Amniotic epithelial cell (primary cell): Measurements from ENCODE around the gene RERE.

Experiments
- DNase-seq: peaks from one replicate; pipeline ENCODE4 v3.0.0-alpha.2; 2010; ENCODE audit warnings: low read depth

Gene RERE

DNA sequence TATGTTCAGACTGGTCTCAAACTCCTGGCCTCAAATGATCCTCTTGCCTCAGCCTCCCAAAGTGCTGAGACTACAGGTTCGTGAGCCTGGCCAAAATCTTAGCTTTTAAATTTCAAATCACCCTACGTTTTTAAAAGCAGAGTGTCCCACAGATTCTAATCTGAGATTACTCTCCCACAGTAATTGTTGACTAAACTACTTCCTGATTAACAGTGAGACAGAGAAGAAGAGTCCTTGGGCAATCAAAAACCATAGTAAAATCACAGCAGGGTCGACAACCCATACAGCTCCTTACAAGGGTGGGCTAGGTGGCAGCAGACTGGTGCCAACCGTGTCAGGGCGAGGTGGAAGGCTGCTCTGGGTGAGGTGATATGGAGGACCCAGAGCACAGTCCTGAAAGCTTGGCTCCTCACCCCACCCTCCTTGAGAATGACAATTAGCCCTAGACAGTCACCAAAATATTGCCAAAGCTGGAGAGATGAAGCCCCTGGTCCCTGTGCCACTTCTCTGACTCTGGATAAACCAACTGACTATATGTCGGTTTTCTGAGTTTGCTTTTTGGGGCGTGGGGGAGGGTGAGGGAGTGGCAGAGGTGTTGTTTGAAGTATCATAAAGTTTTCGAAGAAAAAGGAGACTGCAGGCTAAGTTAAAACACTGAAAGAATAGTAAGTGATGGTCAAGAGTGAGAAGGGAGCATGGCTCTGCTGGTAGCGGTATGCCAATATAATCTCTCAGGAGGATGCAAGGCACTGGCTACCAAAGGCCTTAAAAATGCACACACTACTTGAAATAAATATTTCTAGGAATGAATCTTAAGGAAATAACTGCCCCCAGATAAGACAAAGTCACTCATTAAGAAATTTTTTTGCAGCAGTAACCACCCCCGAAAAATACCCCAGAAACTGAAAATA is 412.7 kb downstream of the RERE start:
- DNase-seq = no peak

DNA sequence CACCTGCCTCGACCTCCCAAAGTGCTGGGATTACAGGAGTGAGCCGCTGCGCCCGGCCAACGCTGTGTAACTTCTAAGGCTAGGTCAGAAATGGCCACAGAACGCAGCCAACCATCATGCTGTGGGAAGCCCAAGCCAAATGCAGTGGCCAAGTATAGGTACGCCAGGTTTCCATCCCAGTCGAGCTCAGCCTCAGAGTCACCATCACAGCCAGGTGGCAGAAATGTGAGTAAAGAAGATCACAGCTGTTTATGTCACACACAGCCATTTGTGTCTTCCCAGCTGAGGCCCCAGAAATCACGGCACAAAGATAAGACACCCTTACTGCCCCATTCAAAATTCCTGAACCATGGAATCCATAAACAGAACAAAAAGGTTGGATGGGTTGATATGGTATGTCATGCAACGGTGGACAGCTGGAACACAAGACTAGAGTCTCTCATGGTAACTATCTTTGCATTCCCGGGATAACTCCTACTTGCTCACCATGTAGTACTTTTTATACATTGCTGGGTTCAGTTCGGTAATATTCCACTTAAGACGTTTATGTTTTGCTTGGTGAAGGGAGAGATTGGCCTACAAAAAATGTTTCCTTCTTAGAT is 415.2 kb downstream of the RERE start:
- no peak for DNase-seq

DNA sequence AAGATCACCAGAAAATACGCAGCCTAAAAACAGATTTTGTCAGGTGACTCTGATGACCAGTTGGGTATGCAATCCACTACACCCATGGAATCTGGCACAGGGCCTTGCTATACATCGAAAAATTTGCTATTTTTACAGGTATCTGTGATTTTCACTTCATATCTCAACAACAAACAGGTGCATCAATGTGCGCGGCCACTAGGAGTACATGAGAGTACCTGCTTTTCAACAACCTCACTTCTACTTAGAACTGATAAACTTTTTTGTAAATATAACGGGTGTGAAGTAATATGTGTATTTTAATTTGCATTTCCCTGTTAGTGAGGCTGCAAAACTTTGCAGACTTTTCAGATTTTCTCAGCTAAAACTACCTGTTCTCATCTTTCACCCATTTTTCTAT is 418.8 kb downstream of the RERE start:
- DNase-seq = no peak

DNA sequence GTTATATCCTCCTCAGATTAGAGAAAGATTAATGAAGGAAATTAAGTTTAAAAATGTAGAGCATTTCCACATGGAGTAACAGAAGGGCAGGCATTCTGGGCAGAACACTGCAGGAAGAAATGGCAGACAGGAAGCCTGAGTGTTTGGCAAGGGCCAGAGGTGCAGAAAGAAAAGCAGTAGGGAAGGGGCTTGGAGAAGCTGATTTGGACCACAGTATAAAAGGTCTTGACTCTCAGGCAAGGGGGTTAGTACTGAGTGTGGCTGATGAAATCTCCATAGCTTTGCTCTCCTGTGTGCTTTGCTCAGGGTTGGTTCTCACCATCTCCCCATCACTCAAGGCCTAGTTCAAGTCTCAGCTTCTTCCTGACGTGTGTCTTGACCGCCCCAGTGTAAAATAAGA is 419.4 kb downstream of the RERE start:
- DNase-seq = no peak

DNA sequence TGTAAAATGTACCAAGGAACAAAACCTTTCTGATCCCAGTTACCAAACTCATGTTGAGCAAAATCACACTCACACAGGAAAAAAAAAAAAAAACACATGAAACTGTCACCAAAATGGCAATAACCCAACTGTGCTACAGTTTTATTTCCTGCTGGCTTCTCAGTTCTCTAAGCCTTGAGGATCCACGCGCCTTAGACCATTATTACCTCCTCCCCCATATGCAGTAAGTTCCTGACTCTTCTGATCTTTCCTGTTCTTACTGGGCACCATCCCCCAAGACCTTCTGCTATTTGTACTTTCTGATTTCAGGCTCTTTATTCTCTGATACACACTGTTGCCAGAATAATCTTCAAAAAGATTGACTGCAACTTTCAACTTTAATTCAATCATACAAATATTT is 419.9 kb downstream of the RERE start:
- peak; percentile 84 for DNase-seq

DNA sequence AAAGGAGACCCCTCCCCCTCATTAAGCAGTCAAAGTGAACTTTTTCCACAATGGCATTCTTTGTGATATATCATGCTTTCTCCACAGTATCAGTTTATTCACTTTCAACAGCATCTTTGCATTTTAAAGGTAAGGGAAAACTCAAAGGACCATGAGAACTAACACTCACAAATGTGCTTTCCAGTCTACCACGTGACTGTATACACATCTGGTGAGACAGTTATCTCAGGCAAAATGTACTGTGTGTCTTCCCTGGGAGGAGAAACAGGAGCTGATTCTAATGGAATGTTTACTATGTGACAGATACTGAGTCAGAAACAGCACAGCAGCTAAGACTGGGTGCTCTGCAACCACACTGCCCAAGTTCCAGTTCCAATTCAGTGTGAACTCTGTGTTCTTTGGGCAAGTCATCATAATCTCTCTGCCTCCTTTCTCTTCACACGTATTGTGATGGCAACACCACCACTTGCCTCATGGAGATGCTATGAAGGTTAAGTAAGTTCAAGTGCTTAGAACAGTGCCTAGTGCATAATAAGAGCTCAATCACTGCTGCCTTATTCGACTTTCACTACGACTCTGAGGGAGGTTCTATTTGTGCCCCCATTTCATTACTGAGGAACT is 420.5 kb downstream of the RERE start:
- DNase-seq = peak; percentile 100

DNA sequence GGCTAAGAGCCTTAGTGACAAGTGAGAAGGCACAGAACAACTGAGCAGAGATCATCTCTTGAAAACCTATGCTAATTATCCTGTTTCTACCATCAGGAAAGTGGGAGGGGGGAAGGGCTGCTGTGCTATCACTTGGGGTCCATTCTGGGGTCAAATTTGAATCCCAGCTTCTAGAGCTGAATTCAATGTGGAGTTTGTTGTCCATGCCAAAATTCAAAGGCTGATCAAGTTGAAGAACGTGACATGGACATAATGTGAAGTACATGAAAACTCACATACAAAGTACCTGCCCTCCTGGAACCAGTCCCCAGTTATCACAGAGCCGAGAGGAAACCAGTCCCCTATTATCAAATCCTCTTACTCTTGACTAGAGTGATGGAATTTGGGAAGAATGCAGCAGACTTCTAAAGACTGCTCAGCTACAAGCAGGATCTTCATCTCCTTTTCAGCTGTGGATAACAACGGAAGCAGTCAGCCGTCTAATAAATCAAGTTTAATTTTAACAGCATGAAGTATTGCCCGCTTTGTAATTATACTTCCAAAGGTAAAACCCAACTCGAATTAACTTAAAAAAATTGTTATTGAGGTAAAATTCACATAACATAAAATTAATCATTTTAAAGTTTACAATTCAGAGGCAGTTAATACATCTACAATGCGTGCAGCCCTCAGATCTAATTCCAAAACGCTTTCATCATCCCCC is 421.2 kb downstream of the RERE start:
- peak; percentile 83 for DNase-seq

DNA sequence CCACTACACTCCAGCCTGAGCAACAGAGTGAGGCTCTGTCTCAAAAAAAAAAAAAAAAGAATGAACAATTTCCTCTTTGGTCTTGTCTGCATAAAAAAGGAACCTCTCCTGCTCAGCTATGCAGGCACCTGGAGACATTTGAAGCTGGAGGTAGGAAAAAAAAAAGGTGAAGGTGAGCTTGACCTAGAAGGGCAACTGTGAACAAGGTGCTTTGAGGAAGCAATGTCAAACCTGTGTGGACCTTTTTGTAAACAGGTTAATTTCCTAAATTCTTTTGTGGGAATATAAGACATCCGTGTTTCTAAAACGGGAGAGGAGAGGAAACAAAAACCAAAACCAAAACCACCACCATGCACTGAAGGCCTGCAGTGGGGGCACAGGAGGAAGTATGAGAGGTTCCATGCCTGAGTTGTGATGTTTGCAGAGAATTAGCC is 422.0 kb downstream of the RERE start:
- DNase-seq = no peak

DNA sequence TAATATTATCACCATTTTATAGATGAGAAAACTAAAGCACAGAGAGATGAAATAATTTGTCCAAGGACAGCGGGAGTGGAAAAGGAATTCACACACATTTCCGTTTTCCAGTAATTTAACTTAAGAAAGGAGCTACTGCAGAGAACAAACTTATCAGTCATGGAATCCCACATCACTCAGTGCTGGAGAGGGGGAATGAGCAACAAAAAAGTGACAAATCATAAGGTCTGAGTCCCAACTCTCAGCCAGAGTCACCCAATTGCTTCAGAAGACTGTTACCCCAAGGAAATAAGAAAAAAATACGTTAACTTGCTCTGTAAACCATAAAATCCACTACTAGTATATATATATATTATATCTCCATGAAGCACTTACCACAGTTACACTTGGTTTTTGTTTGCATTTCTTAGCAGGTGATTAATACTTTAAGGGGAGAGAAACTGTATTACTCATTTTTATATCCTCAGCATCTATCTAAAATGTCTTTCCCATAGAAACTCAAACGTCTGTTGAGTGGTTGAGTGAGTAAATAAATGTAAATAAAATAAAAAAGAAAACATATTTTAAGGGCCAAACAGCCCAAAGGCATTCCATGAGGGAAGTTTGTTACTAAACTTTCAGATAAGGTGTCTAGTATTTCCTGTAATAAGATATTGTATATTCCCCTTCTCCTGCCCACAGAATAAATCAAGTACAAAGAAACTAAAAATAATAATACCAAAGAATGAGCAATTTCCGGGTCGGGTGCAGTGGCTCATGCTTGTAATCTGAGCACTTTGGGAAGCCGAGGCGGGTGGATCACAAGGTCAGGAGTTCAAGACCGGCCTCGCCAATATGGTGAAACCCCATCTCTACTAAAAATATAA is 422.8 kb downstream of the RERE start:
- DNase-seq = peak; percentile 97

DNA sequence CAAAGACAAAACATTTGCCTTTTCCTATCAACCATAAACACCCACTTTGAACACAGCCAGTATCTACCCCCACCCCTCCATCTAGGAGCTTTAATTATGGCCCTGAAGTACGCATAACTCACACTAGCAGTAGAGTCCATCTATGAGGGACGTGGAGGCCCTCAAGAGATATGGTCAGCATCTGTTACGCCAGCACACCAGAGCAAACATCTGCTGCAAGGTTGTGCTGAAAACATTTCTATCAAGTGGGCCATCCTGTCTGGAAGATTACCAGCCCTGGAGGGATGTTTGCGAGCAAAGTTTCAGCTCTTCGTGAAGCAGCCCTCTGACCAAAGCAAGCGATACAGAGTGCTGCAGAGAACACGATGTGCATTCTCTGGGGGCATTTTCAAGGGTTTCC is 424.9 kb downstream of the RERE start:
- DNase-seq = no peak

DNA sequence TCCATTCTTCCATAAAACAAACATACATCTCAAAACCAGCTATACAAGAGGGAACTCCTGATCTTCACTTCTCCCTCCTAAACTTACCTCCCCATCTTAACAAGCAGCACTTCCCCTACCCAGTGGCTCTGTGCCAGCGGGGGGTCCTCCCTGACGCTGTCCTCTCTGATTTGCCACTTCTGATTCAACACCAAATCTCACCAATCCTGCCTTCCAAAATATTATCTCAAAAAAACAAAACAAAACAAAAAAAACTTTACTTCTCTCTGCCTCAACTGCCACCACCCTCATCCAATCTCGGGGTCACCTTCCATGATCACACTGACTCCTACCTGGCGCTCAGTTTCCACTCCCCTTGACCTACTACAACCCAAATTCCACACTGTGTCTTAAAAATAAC is 426.7 kb downstream of the RERE start:
- no peak for DNase-seq

DNA sequence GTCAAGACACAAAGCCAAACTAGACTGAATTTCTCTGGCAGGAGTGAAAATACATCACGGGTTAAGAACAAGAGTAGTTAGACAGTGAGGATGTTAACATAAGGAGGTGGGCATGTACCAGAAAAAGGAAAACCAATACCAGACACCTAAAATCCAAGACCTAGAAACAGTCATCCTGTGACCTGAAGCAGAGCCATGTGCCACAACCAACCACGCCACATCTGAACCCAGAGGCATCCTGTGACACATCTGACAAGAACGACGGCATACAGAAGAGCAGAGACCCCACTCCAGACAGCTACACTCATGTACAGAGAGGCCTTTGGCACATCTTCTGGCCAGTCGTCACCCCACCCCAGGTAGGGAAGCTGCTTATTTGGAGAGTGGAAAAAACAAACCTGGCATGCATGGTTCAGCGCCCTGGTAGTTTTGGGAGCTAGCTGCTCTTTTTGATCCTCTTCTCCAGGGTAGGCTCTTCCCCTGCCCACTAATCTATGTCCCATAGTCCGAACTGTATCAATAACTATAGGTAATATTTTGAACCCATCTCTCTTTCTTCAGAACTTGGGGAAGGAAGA is 427.4 kb downstream of the RERE start:
- no peak for DNase-seq

DNA sequence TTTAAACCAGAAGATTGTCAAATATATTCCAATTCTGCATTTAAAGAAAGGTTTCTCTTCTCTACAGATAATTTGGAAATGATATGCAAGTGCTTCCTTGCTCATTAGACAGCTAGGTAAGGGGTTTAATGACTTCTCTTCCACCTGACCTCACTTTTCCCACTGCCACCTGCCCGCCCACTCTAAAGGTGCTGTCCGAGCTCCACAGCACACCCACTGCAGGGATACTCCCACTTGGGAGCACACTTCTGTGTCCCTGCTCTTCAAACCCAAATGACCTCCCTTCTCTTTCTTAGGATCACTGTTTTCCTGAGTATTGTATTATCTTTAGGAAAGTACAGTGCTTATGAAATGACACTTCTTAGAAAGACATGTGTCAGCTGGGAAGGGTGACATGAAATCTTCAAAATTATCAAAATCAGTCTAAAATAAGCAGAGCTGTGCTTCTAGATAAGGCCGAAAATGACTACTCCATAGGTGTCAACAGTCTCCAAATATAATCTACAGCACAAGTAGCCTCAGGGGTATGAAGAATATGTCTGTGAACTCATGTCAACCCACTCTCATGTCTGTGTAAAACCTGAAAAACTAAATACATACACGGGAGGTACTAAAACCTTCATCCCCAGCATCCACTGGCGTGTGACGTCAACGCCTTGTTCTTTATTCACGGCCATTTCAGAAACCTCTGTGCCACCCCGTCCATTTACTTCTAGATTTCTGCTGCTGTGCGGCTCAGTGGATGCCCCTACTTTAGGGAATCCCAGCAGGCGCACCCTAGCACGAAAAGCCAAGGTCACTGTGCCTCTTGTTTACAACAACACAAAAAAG is 428.5 kb downstream of the RERE start:
- no peak for DNase-seq

DNA sequence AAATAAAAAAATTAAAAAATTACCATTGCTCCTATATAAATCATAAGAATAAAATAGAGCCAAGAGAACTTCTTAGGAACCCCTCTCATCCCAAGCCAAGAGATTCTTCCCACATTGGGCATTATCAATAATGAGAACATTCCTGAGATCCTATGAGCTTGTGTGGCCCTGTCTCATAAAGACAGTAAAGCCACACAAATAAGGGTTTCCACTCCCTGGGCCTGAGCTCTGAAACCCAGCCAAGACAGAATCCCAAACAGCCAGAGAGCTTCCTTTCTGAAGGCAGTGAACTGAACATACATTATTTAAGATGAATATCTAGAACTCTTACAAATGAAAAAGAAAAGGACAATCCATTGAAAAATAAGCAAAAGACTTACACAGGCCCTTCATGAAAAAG is 431.2 kb downstream of the RERE start:
- no peak for DNase-seq

DNA sequence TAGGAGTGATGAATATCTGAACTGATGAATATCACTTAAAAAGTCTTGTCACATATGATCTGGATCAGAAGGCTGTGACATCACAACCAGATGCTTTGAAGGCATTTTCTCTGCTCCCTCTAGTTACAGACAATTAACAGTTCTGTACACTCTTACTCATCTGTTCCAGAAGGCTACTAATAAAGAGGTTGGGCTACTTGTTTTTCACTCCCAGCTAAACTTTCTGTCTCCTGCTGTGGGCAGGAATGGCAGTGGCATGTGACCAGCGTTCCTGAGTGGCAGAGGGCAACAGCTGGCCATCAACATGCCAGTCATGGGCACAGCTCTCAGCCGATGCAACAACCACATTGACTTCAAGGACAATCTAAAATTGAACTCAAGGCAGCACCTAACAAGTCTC is 432.9 kb downstream of the RERE start:
- no peak for DNase-seq

DNA sequence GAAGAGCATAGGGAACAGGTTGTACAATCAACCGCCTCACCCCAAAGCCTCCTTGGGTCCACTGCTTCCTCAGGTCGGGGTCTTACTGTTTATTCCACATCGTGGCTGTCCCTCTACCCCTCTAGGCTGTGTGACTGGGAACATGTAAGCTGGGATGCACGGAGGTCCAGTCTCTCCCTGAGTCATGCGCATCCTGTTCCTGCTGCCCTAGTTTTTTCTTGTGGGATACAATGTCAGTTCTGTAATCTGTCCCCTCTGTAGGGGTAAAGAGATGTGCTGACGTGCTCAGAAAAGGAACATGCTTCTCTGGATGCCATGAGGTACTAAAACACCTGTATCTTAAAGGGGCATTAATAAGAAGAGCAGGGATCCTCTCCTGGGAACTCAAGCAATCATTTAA is 433.4 kb downstream of the RERE start:
- no peak for DNase-seq

DNA sequence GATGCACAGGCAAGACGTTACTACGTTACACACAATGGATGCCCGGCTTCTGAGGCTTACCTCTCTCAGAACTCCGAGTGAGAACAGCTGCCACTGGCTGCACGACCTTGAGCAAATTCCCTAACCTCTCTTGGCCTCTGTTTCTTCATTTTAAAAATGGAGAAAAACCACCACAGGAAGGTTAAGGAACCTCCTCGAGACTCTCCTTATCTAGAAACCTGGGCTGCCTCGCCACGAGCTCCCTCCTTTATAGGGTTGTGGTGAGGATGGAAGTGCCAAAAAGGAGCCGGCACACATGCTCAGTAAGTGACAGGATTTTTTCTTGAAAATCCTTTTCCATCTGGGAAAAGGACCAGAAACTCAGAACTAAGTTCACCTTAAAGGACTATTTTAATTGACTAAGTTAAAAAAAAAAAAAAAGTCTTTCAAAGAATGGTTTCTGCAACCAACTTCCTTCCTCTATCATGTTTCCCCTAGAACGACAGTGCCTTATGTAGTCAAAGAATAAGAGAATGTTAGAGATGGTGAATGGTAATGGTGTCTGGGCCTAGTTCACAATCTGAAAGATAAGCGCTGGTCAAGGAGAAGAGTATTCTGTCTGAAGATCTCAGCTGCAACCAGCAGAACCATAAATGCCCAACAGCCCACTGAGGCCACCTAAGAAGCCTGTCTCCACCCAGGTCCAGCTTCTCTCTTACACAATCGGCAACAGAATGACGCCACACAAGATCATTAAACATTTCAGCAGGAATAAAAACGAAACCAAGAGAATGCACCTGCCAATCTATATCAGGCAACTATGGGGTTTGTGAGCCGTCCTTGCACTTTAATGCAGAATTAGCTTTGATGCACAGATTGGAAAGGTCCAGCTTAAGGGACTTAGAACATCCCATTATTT is 434.6 kb downstream of the RERE start:
- no peak for DNase-seq

DNA sequence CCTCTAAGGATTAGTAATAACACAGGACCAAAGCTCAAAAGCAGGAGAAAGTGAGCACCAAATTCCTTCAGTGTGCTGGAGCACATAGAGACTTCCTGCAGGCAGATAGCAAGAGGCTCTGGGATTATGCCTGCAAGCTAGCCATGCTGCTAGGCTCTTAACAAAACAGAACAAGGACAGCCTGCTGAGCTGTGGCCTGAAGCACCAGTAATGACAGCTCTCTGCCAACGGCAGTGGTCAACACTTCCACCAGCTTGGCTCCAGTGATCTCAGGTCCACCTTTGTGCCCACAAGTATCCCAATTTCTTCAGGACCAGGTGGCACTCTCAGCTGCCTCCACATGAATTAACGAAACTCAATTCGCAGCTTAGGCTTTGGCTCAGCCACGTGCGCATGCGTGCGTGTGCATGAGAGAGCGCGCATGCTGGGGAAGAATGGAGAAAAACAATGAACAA is 435.4 kb downstream of the RERE start:
- DNase-seq = peak; percentile 32

DNA sequence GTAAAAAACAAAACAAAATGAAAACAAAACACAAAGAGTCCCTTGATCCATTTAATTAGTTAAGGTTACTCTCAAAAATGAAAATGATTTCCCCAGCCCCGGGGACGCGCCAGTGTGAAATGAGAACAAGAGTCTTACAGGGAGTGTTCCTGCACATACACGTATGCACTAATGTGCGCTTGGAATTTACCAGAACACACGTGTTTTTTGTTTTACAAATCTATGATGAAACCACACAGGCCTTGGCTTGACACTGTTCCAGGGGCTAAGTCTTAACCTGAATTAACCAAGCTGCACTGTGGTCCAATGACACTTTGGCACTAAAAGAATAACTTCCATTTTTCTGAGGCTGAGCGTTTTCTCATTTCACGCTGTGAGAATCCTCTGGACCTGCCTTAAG is 435.8 kb downstream of the RERE start:
- DNase-seq = peak; percentile 39
